Activated B cell treated with CpG ODN at 0.5 μM for 24 hours (primary cell): ENCODE results near the gene NKAP. TPM values are rescaled to one million over a fixed set of nuclear protein-coding genes. Genes with fewer than 3 reads are reported as not detected.
A peak's percentile ranks its signal among the peaks of the same experiment; 100 is the strongest.

Source experiments
- ATAC-seq: fragments of 200-7000 bp; cut with Tn5 transposase; one replicate; pipeline ENCODE4 v1.10.0; 2021; ENCODE audit warnings: low read depth, mild to moderate bottlenecking, moderate library complexity
- CTCF ChIA-PET: fragments of 350-600 bp; sonication (Branson Sonifier 250); formaldehyde crosslinking; loops from one replicate; lab custom pipeline; 2021; ENCODE audit warnings: antibody characterized with exemption; lab: Charles Lee
- POLR2A ChIA-PET: fragments of 350-600 bp; sonication (Branson Sonifier 250); formaldehyde crosslinking; loops from one replicate; lab custom pipeline; 2021; ENCODE audit warnings: antibody characterized with exemption; lab: Charles Lee
- DNase-seq: peaks from one replicate; pipeline ENCODE4 v3.0.0; 2022
- H3K27ac Mint-ChIP-seq: one replicate; pipeline ENCODE4 v1.8.0; 2020; ENCODE audit warnings: mixed read lengths
- H3K27me3 Mint-ChIP-seq: one replicate; pipeline ENCODE4 v1.8.0; 2021; ENCODE audit warnings: mixed read lengths
- H3K36me3 Mint-ChIP-seq: one replicate; pipeline ENCODE4 v1.8.0; 2021; ENCODE audit warnings: low read depth, mixed read lengths
- H3K4me1 Mint-ChIP-seq: one replicate; pipeline ENCODE4 v1.8.0; 2021; ENCODE audit warnings: mixed read lengths
- H3K4me3 Mint-ChIP-seq: one replicate; pipeline ENCODE4 v1.8.0; 2020; ENCODE audit warnings: mild to moderate bottlenecking, mixed read lengths
- H3K9me3 Mint-ChIP-seq: one replicate; pipeline ENCODE4 v1.8.0; 2020; ENCODE audit warnings: mixed read lengths
- CTCF ChIP-seq: fragments of 200-600 bp; IDR thresholded peaks from one replicate; pipeline ENCODE4 v1.8.0; 2022; ENCODE audit warnings: antibody characterized with exemption, mild to moderate bottlenecking
- intact Hi-C: fragments of 100-400 bp; cut with micrococcal nuclease; formaldehyde crosslinking; loops from one replicate; pipeline ENCODE4 v1.15.1; 2024
- total RNA-seq: library from RNA; stranded (reverse); gene quantifications from 2 replicates; pipeline ENCODE4 v1.2.3, GENCODE V29; 2022

Gene NKAP
- total RNA-seq, result 11.6 and 11.9 TPM in 2 replicates

DNA sequence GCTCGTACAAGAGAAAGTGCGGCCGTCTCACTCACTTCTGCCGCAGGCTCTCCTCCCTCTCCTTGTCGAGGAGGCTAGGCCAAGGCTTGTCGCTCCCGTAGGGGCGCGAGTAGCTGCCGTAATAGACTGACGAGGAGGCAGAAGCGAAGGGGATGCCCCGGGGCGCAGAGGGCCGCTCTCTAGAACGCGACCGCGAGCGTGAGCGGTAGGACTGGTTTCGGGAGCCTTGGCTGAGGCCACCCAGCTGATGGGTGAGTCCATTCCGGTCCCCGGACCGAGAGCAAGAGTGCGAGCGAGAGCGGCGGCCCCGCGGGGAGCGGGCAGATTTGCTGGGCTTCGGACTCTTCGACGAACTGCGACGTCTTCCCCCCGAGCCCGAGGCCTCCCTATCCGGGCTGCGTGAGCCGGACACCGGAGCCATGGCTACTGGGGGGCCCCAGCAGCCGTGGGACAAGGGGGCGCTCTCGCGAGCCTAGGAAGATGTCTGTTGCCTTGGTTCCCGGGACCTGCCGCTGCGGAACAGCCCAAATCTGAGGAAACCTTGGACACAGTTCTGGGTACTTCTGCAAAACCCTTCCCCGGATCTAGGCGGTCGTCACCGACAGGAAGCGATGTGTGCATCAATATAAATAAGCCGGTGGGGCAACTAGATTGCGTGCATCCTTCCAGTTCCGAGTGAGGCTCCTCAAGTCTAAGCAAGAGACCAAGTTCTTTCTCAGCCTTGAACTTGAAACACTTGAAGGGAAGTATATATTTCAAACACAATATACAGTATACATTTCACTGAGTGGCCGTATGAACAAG, at the start of gene NKAP:
NKAP (minus strand) TSS at position 567 of the 804 bp plus-strand sequence; CDS start at position 421, 146 bp downstream.
- Mint-ChIP-seq H3K4me3 (peak within 1 kb of the TSS; percentile 84), H3K4me1 (peaks cover 23% of the 10 kb centered on the region), H3K36me3 (peaks cover 5% of the 10 kb centered on the region), H3K9me3 (no peaks in the 10 kb centered on the region), H3K27me3 (peaks cover 2% of the 10 kb centered on the region), H3K27ac (peak within 1 kb of the TSS; percentile 86)
- POLR2A ChIA-PET, result interaction anchor here (0.6 to 1.4 kb wide), 4 partner anchors 18 to 475 kb away, joined by 3 to 8 read pairs (median 4); partner anchors contain the start of genes RPL39 and SLC25A5
- ATAC-seq (peak; percentile 85), DNase-seq (peak; percentile 70)
- CTCF ChIA-PET, result no interaction called here
- intact Hi-C loops, result loop anchor here (1.0 kb wide), 3 partner anchors 72 to 302 kb away; partner anchors contain the start of genes NDUFA1, RNF113A and RPL39
- TF ChIP-seq CTCF, result no peak

GRCh38 chrX:119991005-119991787, 47.6 kb upstream of the NKAP start:
- peak; percentile 16 for DNase-seq
- no peak overlapping the region for H3K27ac Mint-ChIP-seq

DNA sequence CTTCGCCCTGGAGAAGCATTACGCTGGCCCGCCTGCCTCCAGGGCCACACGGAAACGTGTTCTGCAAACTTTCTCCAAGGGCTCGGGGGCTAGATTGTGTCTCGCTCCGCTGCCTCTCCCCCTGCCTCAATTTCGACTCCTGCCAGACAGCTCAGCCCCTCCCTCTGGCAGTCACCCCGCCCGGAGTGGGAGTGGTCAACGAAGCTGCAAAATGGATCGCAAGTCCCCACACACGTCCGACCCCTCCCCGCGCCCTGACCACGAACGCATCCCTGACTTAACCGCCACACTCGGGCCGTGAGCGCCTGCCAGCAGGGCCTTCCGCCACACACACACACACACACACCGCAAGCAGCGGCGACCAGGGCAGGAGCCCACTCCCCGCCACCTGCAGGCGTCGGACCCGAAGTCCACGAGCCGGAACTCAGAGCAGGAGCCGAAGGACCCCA, 47.0 kb upstream of the NKAP start:
- Mint-ChIP-seq H3K4me1 (peaks cover 21% of the 10 kb centered on the region), H3K27ac (no peak overlapping the region), H3K27me3 (peaks cover 20% of the 10 kb centered on the region), H3K36me3 (no peaks in the 10 kb centered on the region), H3K9me3 (no peaks in the 10 kb centered on the region), H3K4me3 (peak overlapping the region; percentile 73)
- POLR2A ChIA-PET, result interaction anchor here (0.6 kb wide), 1 partner anchor 46 kb away, joined by 3 read pairs; no protein-coding TSS in a partner anchor
- no peak for TF ChIP-seq CTCF
- CTCF ChIA-PET, result no interaction called here
- intact Hi-C loops, result no loop called here
- DNase-seq (peak; percentile 15), ATAC-seq (no peak)

More at GRCh38 chrX:119991005-119991787, 47.6 kb upstream of the NKAP start:
- Mint-ChIP-seq H3K27me3 (peaks cover 24% of the 10 kb centered on the region), H3K36me3 (no peaks in the 10 kb centered on the region), H3K4me3 (peak overlapping the region; percentile 73), H3K9me3 (no peaks in the 10 kb centered on the region), H3K4me1 (peaks cover 21% of the 10 kb centered on the region)
- ChIA-PET CTCF (no interaction called here), POLR2A (interaction anchor here (0.6 kb wide), 1 partner anchor 46 kb away, joined by 3 read pairs; no protein-coding TSS in a partner anchor)
- intact Hi-C loops, result no loop called here
- peak; percentile 31 for ATAC-seq
- TF ChIP-seq CTCF, result no peak

DNA sequence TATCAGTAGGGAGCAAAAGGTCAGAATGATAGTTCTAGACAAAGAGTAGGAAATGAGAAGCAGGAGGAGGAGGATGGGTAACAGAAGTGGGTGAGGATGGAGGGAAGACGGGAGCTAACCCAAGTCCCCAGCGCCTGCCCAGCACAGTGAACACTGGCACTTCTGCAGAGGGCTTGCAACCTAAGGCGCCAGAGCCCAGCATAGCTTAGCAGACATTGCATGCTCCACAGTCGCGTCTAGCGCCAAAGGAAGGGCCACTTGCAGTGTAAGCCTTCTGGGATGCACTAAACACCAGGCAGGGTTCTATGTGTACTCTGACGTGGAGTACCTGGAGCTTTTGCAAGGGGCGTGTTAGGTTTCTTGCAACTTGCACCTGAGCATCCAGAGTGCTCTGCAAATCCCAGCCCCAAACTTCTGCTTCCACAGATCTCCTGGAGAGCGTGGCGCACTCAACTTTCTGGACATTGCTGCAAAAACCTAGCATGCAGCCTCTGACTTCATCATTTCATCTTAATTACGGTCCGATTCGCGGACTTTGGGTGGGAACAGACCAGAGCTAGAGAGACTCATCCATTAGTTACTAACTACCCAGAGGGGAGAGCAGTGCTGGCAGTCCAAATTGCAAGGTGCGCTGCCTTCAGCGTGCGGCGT, 46.5 kb upstream of the NKAP start:
- no peaks in the 10 kb centered on the region for H3K36me3 Mint-ChIP-seq
- ChIA-PET POLR2A (no interaction called here), CTCF (no interaction called here)
- H3K9me3 Mint-ChIP-seq, result no peaks in the 10 kb centered on the region
- H3K27me3 Mint-ChIP-seq, result peaks cover 18% of the 10 kb centered on the region
- intact Hi-C loops, result no loop called here
- no peak overlapping the region for H3K27ac Mint-ChIP-seq
- peaks cover 21% of the 10 kb centered on the region for H3K4me1 Mint-ChIP-seq
- TF ChIP-seq CTCF, result no peak
- peak overlapping the region; percentile 73 for H3K4me3 Mint-ChIP-seq
- DNase-seq (no peak), ATAC-seq (no peak)
